ENCODE data around the gene MEIS2. TPM values are rescaled to one million over a fixed set of nuclear protein-coding genes. Genes with fewer than 3 reads are reported as not detected.

Gene MEIS2
- total RNA-seq, 1 donor: 17.7 TPM

DNA sequence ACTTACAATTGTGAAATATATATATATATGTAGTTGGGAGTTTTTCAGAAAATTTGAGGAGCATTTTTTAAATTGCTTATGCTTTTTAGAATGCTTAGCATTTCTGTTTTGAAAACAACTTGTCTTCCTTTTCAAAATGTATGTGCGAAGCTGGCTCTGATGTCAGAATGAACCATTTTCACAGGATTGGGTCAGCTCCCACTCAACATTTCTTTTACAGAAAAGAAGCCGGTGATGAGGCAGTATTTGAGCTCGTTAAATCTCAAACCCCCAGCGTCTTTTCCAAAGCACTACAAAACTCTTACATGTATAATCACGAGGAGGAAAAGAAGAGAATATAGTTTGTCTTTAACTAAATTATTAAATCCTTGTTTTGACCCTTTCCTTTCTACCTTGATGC, 225.4 kb downstream of the MEIS2 start:
- no peaks in the 10 kb centered on the region for H3K9me3 ChIP-seq (ENCODE audit: low read depth, low read length)
- H3K4me3 ChIP-seq (ENCODE audit: insufficient read depth, low read length): no peak overlapping the region
- no peaks in the 10 kb centered on the region for H3K4me1 ChIP-seq (ENCODE audit: insufficient read depth, low read length)
- H3K27ac ChIP-seq (ENCODE audit: low read depth, low read length): no peak overlapping the region
- H3K36me3 ChIP-seq (ENCODE audit: insufficient read depth, low read length): no peaks in the 10 kb centered on the region
- H4K20me1 ChIP-seq (ENCODE audit: insufficient read depth, low read length): no peaks in the 10 kb centered on the region
- H3K79me2 ChIP-seq (ENCODE audit: insufficient read depth, low read length): no peaks in the 10 kb centered on the region
- H2AFZ ChIP-seq (ENCODE audit: low read length): no peak overlapping the region
- H3K4me2 ChIP-seq (ENCODE audit: insufficient read depth, low read length): no peak overlapping the region
- no peak for DNase-seq (ENCODE audit: insufficient read length, low spot score, missing footprints)
- TF ChIP-seq, protein P1, sequence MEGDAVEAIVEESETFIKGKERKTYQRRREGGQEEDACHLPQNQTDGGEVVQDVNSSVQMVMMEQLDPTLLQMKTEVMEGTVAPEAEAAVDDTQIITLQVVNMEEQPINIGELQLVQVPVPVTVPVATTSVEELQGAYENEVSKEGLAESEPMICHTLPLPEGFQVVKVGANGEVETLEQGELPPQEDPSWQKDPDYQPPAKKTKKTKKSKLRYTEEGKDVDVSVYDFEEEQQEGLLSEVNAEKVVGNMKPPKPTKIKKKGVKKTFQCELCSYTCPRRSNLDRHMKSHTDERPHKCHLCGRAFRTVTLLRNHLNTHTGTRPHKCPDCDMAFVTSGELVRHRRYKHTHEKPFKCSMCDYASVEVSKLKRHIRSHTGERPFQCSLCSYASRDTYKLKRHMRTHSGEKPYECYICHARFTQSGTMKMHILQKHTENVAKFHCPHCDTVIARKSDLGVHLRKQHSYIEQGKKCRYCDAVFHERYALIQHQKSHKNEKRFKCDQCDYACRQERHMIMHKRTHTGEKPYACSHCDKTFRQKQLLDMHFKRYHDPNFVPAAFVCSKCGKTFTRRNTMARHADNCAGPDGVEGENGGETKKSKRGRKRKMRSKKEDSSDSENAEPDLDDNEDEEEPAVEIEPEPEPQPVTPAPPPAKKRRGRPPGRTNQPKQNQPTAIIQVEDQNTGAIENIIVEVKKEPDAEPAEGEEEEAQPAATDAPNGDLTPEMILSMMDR (IDR thresholded peaks at IDR 0.05; ENCODE audit: extremely low read depth, low read depth, low read length): no peak
- peaks cover 42% of the 10 kb centered on the region for H3K27me3 ChIP-seq (ENCODE audit: insufficient read depth, low read length)

DNA sequence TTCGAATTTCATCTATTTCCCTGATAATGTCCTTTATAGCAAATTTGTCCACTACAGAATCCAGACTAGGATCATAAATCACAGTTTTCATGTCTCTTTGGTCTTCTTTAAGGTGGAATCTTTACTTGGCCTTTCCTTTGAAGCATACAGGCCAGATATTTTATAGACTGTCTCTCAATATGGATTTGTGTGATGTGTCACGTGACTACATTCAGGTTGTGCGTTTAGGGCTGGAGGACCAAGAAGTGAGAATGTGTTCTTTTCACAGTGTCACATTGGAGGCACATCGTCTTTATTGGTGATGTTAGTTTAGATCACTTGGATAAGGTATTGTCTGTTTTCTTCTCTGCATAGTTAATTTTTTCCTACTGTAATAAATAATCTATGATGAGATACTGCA, 232.9 kb downstream of the MEIS2 start:
- Histone ChIP-seq H4K20me1 (ENCODE audit: insufficient read depth, low read length) (no peaks in the 10 kb centered on the region), H3K27ac (ENCODE audit: low read depth, low read length) (no peak overlapping the region), H3K36me3 (ENCODE audit: insufficient read depth, low read length) (no peaks in the 10 kb centered on the region), H3K4me3 (ENCODE audit: insufficient read depth, low read length) (no peak overlapping the region), H3K79me2 (ENCODE audit: insufficient read depth, low read length) (no peaks in the 10 kb centered on the region), H2AFZ (ENCODE audit: low read length) (no peak overlapping the region), H3K9me3 (ENCODE audit: low read depth, low read length) (no peaks in the 10 kb centered on the region), H3K4me2 (ENCODE audit: insufficient read depth, low read length) (no peak overlapping the region), H3K4me1 (ENCODE audit: insufficient read depth, low read length) (no peaks in the 10 kb centered on the region), H3K27me3 (ENCODE audit: insufficient read depth, low read length) (no peaks in the 10 kb centered on the region)
- no peak for DNase-seq (ENCODE audit: insufficient read length, low spot score, missing footprints)
- TF ChIP-seq, protein P1 (IDR thresholded peaks at IDR 0.05; ENCODE audit: extremely low read depth, low read depth, low read length): no peak

DNA sequence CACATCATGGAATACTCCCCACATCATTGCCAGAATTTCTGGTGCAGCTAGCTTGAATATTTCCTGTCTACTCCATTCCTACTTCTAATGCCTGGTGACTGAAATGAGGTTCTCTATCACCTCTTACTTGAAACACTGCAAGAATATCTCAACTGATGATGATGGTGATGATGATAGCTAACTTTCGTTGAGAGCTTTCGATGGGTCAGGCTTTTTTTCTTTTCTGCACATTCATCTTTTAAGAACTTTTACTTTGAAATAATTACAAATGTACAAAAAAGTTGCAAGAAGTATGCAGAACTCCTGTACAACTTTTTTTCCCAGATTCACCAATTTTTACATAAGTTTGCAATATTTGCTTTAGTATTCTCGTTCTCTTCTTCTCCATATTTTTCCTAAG, 233.5 kb downstream of the MEIS2 start:
- no peak for DNase-seq (ENCODE audit: insufficient read length, low spot score, missing footprints)
- Histone ChIP-seq H3K4me2 (ENCODE audit: insufficient read depth, low read length) (no peak overlapping the region), H4K20me1 (ENCODE audit: insufficient read depth, low read length) (no peaks in the 10 kb centered on the region), H3K4me3 (ENCODE audit: insufficient read depth, low read length) (no peak overlapping the region), H3K36me3 (ENCODE audit: insufficient read depth, low read length) (no peaks in the 10 kb centered on the region), H3K27ac (ENCODE audit: low read depth, low read length) (no peak overlapping the region), H3K9me3 (ENCODE audit: low read depth, low read length) (no peaks in the 10 kb centered on the region), H3K4me1 (ENCODE audit: insufficient read depth, low read length) (no peaks in the 10 kb centered on the region), H3K27me3 (ENCODE audit: insufficient read depth, low read length) (no peaks in the 10 kb centered on the region), H2AFZ (ENCODE audit: low read length) (no peak overlapping the region), H3K79me2 (ENCODE audit: insufficient read depth, low read length) (no peaks in the 10 kb centered on the region)
- TF ChIP-seq, protein P1 (IDR thresholded peaks at IDR 0.05; ENCODE audit: extremely low read depth, low read depth, low read length): no peak

DNA sequence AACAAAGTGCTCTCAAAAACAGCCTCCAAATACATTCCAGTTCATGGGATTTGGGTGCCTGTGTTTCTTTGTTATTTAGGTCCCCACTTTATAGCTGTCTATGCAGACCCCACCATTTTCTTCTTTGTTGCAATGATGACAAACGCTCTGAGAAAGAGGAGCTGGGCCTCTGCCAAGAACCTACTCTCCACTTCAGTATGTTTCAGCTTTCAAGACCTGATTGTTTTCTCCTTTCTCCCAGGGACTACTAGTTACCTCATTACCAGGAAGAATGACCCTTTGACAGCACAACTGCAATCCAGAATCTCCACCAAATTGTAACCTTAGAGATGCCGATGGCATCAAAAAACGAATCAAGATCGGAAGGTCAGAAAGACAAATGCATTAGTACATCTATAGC, 236.8 kb downstream of the MEIS2 start:
- Histone ChIP-seq H3K27me3 (ENCODE audit: insufficient read depth, low read length) (no peaks in the 10 kb centered on the region), H3K9me3 (ENCODE audit: low read depth, low read length) (no peaks in the 10 kb centered on the region), H3K79me2 (ENCODE audit: insufficient read depth, low read length) (no peaks in the 10 kb centered on the region), H3K36me3 (ENCODE audit: insufficient read depth, low read length) (no peaks in the 10 kb centered on the region), H3K27ac (ENCODE audit: low read depth, low read length) (no peak overlapping the region), H4K20me1 (ENCODE audit: insufficient read depth, low read length) (no peaks in the 10 kb centered on the region), H2AFZ (ENCODE audit: low read length) (no peak overlapping the region), H3K4me2 (ENCODE audit: insufficient read depth, low read length) (no peak overlapping the region), H3K4me3 (ENCODE audit: insufficient read depth, low read length) (no peak overlapping the region), H3K4me1 (ENCODE audit: insufficient read depth, low read length) (no peaks in the 10 kb centered on the region)
- TF ChIP-seq, protein P1 (IDR thresholded peaks at IDR 0.05; ENCODE audit: extremely low read depth, low read depth, low read length): no peak
- no peak for DNase-seq (ENCODE audit: insufficient read length, low spot score, missing footprints)
